ENCODE results near the gene ARHGAP8.

GRCh38 chr22:44795701-44796630 lies 43.6 kb downstream of the ARHGAP8 start:
- TF ChIP-seq CTCF (IDR thresholded peaks at IDR 0.05) (no peak), EP300 (IDR thresholded peaks at IDR 0.05) (no peak)

Measured in tibial nerve (tissue), 4 donors.